H1 (cell line): ENCODE results near the gene SFT2D1. TPM values are rescaled to one million over a fixed set of nuclear protein-coding genes. Genes with fewer than 3 reads are reported as not detected.

Experiments used
- CBX5 ChIP-seq: fragments of 300-800, 300-1000 bp; sonication (generic); IDR thresholded peaks from 2 replicates; pipeline ENCODE4 v1.7.1; 2016; ENCODE audit warnings: antibody characterized with exemption, low read length, low read depth
- EZH2 ChIP-seq: fragments of 200-600 bp; sonication (generic); IDR thresholded peaks from 2 replicates; pipeline ENCODE4 v1.7.1; 2012; ENCODE audit warnings: low read depth, mild to moderate bottlenecking, moderate library complexity, low read length, inconsistent platforms; ENCODE audit not compliant: severe bottlenecking
- GABPA ChIP-seq: IDR thresholded peaks from 2 replicates; pipeline ENCODE4 v1.6.1; 2011; ENCODE audit warnings: mild to moderate bottlenecking, low read length, moderate library complexity, borderline replicate concordance; ENCODE audit not compliant: insufficient read depth
- MAFK ChIP-seq: IDR thresholded peaks from 2 replicates; pipeline ENCODE4 v1.6.1; 2012; ENCODE audit warnings: low read depth, mild to moderate bottlenecking, improper control_type of control experiment, low read length
- POLR2AphosphoS5 ChIP-seq: IDR thresholded peaks from 2 replicates; pipeline ENCODE4 v1.6.1; 2011; ENCODE audit warnings: low read depth, low read length
- RXRA ChIP-seq: IDR thresholded peaks from 2 replicates; pipeline ENCODE4 v1.6.1; 2011; ENCODE audit warnings: low read depth, mild to moderate bottlenecking, low read length, moderate library complexity; ENCODE audit not compliant: insufficient read depth
- SUZ12 ChIP-seq: fragments of 200-600 bp; sonication (generic); IDR thresholded peaks from 2 replicates; pipeline ENCODE4 v1.6.1; 2012; ENCODE audit warnings: mild to moderate bottlenecking, inconsistent platforms, low read length, moderate library complexity, mixed read lengths
- YY1 ChIP-seq: IDR thresholded peaks from 2 replicates; pipeline ENCODE4 v1.6.1; 2011; ENCODE audit warnings: low read depth, mild to moderate bottlenecking, low read length
- polyA plus RNA-seq, 7 experiments: library from polyadenylated mRNA; depleted of rRNA in 3 of 7; stranded (reverse) in 5 of 7; unstranded in 2 of 7; fragments of >200 nt in 5 of 7; fragments of 200-250 nt in 2 of 7; gene quantifications; 1 replicate in 5 of 7; 2 replicates in 1 of 7; 4 replicates in 1 of 7; pipeline versions ENCODE4 v1.2.1 to v1.2.3, GENCODE V29; 2011 to 2013; ENCODE audit warnings: missing spikeins in 2 of 7, mixed read lengths in 2 of 7
- total RNA-seq: library from RNA; stranded (reverse); fragmentation: NEBNext Ultra II Directional; extraction: Animal tissue kit (Norgen Biotek cat#: 25700); gene quantifications from 2 replicates; pipeline ENCODE4 v1.2.1, GENCODE V29; 2021
- TF ChIP-seq, protein P1 (sequence below): IDR thresholded peaks from 2 replicates; pipeline ENCODE4 v1.6.1; 2012; ENCODE audit warnings: inconsistent platforms

SFT2D1 gene
- total and polyA plus RNA-seq, 2 of the 8 experiments (the other 6 are each of a cell fraction or from before 2014, with no cell fraction given): 52.3 to 76.1 TPM

DNA sequence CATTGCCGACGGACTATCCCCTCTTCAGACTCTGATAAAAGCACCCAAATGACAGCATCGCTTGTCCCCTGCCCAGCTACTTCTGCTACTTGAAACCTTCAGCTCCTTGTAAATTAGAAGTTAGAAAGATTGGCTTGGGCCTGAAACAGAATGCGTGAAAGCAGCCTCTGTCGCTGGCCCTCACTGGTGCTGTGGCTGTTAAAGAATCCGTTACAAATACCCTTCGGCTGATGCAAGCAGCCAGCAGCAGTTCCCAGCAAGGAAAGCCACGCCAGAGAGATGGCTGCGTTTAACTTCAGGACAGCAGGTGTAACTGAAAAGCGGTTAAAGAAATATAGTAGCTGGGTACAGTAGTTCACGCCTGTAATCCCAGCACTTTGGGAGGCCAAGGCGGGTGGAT is 31.7 kb downstream of the SFT2D1 start (continued):
- TF ChIP-seq CBX5 (no peak), EZH2 (no peak), SUZ12 (no peak), RXRA (no peak), MAFK (no peak), GABPA (no peak), POLR2AphosphoS5 (no peak), YY1 (no peak)
- TF ChIP-seq, protein P1, sequence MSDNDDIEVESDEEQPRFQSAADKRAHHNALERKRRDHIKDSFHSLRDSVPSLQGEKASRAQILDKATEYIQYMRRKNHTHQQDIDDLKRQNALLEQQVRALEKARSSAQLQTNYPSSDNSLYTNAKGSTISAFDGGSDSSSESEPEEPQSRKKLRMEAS: no peak
